Skin epidermis (tissue), 12 donors: ENCODE results near the gene ZDHHC14.

Experiments used
- H3K27ac ChIP-seq, 21 experiments: fragments of 200-600 bp; sonication (generic) in 11 of 21; one replicate each; pipeline ENCODE4 v1.5.0; 2020; ENCODE audit warnings: mild to moderate bottlenecking in 3 of 21, inconsistent platforms in 2 of 21, moderate library complexity in 2 of 21
- H3K4me3 ChIP-seq, 7 experiments: fragments of 200-600 bp; sonication (generic) in 2 of 7; one replicate each; pipeline ENCODE4 v1.5.0; 2020; ENCODE audit warnings: inconsistent platforms in 2 of 7, mild to moderate bottlenecking in 2 of 7, moderate library complexity in 1 of 7

Gene ZDHHC14

DNA sequence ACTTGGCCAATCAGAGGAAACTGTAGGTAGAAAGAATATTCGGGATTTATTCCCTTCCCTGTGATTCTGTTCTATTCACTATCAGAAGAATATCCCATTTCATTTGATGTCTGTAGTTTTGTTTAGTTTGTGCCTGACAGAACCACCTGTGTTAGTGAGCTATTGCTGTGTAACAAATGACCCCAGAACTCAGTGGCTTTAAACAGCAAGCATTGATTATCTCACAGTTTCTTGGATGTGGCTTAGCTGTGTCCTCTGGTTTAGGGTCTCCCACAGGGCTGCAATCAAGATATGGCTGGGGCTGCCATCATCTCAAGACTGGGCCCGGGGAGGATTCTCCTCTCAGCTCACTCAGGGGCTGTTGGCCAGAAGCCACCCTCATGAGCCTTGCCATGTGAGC lies 143.7 kb downstream of the ZDHHC14 start:
- Histone ChIP-seq H3K27ac (no peak overlapping the region), H3K4me3 (no peak overlapping the region)

DNA sequence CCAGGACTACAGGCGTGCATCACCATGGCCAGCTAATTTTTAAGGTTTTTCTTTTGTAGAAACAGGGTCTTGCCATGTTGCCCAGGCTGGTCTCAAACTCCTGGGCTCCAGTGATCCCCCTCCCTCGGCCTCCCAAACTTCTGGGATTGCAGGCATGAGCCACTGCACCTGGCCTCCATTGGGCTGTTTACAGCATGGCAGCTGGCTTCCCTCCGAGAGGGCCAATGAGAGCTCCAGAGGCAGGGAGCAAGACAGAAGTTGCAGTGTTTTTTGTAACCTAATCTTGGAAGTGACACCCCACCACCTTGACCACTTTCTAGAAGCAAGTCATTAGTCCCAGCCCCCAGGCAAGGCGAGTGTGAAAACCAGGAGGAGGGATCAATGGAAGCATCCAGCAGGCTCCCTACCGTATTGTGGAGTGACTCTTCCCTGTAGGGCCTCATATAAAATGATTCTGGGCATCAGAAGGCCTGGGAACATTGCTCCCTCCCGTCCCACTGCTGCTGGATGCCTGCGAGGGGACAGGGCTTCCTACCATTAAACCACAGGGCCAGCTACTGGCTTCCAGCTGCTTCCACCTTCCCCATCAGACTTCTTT lies 144.4 kb downstream of the ZDHHC14 start:
- H3K27ac ChIP-seq: no peak overlapping the region
- no peak overlapping the region for H3K4me3 ChIP-seq

DNA sequence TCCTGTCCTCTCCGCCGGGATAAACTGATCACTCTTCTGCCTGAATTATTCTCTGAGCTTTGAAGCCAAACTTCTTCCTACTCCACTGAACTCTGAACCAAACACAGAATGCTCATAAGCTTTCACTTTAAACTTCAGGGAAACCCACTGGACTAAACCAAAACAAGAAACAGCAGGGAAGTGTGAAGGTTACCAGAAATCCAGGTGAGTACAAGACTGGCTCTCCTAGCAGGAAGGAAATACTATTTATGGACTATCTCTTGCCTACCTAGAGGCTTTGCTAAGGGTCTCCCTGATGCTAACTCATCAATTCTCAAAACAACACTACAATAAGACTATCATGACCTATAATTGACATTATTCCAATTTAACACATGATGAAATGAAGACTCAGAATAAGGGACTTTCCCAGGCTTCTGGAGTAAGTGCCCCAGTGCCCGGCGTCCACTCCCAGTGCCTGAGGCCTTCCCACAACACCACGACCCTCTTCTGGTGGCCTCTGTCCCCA lies 145.0 kb downstream of the ZDHHC14 start:
- Histone ChIP-seq H3K4me3 (no peak overlapping the region), H3K27ac (peak overlapping the region in 1 of 21 experiments; percentile 12)

- peak overlapping the region in 2 of 21 experiments; percentile 6 to 27 for H3K27ac ChIP-seq
- no peak overlapping the region for H3K4me3 ChIP-seq
Observed at GRCh38 chr6:157527471-157527907, 146.5 kb downstream of the ZDHHC14 start.

- H3K27ac ChIP-seq: no peak overlapping the region
Observed at GRCh38 chr6:157528931-157529653, 148.1 kb downstream of the ZDHHC14 start.

GRCh38 chr6:157529654-157530039 lies 148.7 kb downstream of the ZDHHC14 start:
- Histone ChIP-seq H3K27ac (no peak overlapping the region), H3K4me3 (no peak overlapping the region)

More at GRCh38 chr6:157528931-157529653, 148.1 kb downstream of the ZDHHC14 start:
- no peak overlapping the region for H3K4me3 ChIP-seq

DNA sequence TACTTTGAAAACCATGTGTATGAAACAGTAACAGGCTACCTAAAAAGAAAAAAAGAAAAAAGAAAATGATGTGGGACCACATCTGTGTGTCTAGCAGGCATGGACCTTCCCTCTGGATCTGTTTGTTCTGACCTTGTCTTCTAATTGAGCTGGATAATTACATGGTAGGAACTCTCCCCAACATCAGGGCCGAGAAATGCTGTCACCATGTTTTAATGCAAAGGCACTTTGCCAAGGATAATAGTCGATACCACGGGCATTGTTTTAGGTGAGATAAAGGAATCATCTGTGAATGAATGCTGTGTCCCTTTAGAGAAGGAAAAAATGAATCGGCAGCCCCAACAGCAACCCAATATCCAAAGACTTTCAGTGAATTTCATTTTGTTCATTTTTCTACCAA lies 149.1 kb downstream of the ZDHHC14 start:
- Histone ChIP-seq H3K4me3 (no peak overlapping the region), H3K27ac (no peak overlapping the region)

DNA sequence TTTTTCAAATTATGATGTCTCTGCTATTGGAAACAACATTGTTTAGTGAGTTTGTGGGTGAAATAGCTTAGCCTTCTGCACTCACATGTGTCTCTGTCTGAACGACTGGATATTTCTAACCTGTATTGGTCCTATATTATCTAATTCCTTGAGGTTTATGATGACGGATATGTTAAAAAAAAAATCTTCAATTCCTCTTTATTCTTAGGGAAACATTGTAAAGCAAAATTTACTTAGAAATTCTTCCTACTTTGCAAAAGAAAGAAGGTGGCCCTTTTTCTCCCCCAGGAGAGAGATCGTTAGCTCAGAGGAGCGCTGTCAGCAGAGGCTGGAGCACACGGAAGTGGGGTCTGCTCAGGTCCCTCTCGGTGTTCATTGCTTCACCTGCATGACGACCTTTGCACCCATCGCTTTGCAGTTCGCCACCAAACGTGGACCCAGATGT lies 149.8 kb downstream of the ZDHHC14 start:
- no peak overlapping the region for H3K27ac ChIP-seq
- no peak overlapping the region for H3K4me3 ChIP-seq

- H3K4me3 ChIP-seq: no peak overlapping the region
- peak overlapping the region in 1 of 21 experiments; percentile 24 for H3K27ac ChIP-seq
Observed at GRCh38 chr6:157531169-157531985, 150.4 kb downstream of the ZDHHC14 start.

GRCh38 chr6:157531986-157532365 lies 151.0 kb downstream of the ZDHHC14 start:
- Histone ChIP-seq H3K4me3 (no peak overlapping the region), H3K27ac (peak overlapping the region in 1 of 21 experiments; percentile 24)

DNA sequence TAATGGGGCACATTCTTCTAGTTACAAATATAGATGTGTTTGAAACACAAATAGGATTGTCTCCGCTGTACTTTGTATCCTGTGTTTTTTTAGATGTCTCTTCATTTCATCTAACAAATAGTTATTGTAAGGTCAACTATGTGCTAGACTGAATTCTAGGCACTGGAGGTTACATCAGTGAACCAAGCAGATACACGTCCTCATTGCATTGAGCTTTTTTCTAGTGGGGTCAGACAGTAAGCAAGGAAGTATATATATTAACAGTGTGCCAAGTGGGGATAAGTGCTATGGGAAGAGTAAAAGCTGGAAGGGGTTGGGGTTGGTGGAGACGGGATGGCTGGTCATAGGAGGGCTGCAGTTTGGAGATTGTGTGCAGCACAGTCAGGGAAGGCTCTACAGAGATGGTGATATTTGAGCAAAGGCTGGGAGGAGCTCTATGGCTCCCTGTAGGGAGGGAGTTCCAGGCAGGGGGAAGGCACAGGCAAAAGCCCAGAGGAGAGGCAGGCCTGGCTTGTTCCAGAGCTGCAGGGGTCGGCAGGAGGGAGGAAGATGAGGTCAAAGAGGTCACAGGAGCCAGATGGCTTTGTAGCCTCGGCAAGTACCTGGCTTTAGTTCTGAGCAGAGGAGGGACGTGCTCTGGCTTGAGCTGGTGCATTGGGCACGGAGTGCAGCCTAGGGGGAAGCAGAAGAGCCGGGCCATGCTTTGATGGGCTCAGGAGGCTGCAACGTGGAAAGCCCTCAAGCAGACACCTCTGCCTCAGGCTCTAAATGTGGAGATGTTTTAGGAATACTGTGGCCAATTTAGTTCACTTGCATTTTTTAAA lies 152.3 kb downstream of the ZDHHC14 start:
- Histone ChIP-seq H3K4me3 (no peak overlapping the region), H3K27ac (no peak overlapping the region)

DNA sequence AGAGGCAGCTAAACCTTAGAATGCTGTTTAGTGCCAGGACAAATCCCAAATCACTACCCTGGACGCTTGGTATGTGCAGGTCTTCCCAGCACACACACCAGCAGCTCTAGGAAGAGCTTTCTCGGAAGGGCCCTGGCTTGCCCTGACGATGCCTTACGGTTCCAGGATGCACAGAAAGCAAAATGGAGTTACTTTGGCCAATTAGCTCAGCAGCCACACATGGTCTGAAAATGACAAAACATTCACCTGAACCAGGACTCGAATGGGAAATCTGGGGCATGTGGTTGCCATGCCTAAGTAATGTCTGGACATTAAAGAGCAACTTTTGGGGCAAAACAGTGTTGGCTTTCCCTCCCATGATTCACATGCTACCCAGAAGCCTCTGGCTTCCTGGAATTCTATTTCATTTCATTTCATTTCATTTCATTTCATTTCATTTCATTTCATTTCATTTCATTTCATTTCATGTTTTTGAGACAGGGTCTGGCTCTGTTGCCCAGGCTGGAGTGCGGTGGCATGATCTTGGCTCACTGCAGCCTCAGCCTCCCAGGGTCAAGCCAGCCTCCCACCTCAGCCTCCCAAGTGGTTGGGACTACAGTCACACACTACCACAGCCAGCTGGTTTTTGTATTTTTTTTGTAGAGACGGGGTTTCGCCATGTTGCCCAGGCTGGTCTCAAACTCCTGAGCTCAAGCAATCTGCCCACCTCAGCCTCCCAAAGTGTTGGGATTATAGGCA lies 153.3 kb downstream of the ZDHHC14 start:
- peak overlapping the region in 4 of 21 experiments; percentile 38 to 87 (median 55) for H3K27ac ChIP-seq
- no peak overlapping the region for H3K4me3 ChIP-seq

- peak overlapping the region in 13 of 21 experiments; percentile 1 to 87 (median 56) for H3K27ac ChIP-seq
- H3K4me3 ChIP-seq: no peak overlapping the region
Observed at GRCh38 chr6:157534977-157535339, 154.0 kb downstream of the ZDHHC14 start.

DNA sequence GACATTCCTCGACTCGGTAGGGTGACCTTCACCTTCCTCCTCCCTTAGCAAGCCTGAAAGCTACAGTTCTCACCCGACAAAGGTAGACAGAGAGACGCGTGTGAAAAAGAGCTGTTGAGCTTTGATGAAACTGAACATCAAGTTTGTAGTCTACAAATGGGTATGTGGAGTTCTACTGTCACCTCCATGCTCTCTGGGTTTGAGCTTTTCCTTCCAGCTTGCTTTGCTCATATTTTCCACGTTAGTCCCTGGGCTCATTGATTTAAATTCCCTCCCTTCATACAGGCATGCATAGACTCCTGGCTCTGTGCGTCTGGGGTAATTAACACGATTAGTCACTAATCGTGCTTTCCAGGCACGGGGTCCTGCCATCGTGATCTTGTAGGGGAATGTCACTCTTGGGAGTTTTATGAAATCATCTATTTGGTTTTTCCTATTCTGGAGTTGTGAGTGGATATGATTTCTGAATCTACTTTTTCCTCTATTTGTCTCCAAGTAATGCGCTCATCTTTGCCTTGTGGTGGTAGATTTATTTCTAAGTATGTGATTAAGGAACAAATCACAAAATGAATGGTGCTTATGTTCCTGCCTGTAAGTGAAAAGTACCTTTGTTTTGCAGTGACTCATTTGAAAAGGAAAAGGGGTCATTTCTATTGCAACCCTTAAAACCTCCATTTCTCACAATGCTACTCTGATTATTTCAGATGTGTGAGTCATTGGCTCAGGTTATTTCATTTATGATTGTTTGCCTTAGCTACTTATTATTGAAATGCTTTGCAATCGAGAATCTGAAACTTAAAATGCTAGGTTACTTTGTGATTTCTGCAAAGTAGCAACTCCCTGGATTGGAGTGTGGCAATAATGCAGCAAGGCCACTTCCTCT lies 154.6 kb downstream of the ZDHHC14 start:
- Histone ChIP-seq H3K27ac (peak overlapping the region in 14 of 21 experiments; percentile 1 to 87 (median 48)), H3K4me3 (no peak overlapping the region)

- no peak overlapping the region for H3K4me3 ChIP-seq
- peak overlapping the region in 14 of 21 experiments; percentile 1 to 87 (median 55) for H3K27ac ChIP-seq
Observed at GRCh38 chr6:157536223-157536545, 155.2 kb downstream of the ZDHHC14 start.

DNA sequence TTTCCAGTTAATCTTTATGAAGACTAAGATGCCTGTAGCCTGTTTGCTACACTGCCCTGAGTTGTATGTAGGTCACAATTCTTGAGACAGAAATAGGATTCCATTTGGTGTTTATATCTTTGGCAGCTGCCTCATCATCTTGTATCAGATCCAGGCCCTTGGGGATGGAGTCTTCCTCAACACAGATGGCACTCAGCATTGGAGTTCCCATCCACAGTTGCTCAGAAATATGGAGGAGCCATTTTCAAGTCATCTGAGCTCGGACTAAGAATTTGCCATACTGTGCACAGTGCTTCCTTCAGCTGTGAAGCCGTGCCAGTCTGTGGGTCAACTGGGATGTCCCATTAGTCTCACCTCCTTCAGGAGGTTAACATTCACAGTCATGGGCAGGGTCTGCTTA lies 156.6 kb downstream of the ZDHHC14 start:
- peak overlapping the region in 2 of 21 experiments; percentile 35 to 37 for H3K27ac ChIP-seq
- no peak overlapping the region for H3K4me3 ChIP-seq

DNA sequence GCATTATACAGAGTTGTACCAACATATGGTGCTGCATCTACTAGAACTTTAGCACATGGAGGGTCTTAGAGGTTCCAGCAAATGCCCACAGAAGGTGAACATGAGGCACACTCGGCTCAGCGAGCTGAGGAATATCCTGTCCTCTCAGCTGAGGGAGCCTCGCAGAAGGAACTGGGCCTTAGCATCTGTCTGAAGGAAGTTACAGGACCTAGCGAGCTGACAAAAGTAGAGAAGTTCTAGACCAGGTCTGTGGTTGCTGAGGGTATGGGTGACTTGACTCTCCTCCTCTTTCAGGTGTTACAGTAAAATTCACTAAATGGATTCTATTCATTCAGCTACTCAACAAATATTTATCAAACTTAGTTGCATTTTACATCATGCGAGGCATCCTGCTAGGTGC lies 157.2 kb downstream of the ZDHHC14 start:
- H3K4me3 ChIP-seq: no peak overlapping the region
- peak overlapping the region in 1 of 21 experiments; percentile 37 for H3K27ac ChIP-seq

DNA sequence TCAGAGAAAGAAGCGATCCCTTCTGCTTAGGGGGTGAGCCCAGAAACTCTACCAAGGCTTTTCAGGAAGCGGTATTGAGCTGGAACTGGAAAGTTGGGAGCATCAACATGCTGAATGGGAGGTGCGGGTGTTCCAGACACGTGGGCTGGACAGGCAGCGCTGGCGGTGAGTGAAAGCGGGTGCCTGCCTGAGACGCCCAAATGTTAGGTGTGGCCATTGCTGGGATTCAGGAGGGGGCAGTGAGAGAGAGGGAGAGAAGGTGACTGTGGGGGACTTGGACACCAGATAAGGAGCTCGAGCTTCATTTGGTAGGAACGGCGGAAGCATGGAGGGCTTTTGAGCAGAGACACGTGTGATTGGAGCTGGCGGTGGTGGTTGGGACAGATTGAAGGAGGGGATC lies 157.7 kb downstream of the ZDHHC14 start:
- Histone ChIP-seq H3K4me3 (no peak overlapping the region), H3K27ac (no peak overlapping the region)
